Measurements from ENCODE around the gene ISCU. TPM values are rescaled to one million over a fixed set of nuclear protein-coding genes. Genes with fewer than 3 reads are reported as not detected.
A peak's percentile ranks its signal among the peaks of the same experiment; 100 is the strongest.
"Not testable (repeated sequence)": the region's sequence is repeated elsewhere in the genome, so short reads cannot be mapped to it uniquely, and the experiment has no call there.

ISCU gene
- total RNA-seq, 1 donor from 2014 or later, result 484 TPM

GRCh38 chr12:108608616-108609015 lies 46.2 kb downstream of the ISCU start:
- DNase-seq (no peak), ATAC-seq (ENCODE audit: poor library complexity) (no peak)
- intact Hi-C loops (cut with DNase I), result no loop called here

- ATAC-seq (ENCODE audit: poor library complexity) (peak; percentile 87), DNase-seq (peak; percentile 85)
- intact Hi-C loops (cut with DNase I), result no loop called here
Measured at GRCh38 chr12:108609537-108610335, 47.3 kb downstream of the ISCU start.

- ATAC-seq (ENCODE audit: poor library complexity), result no peak
- intact Hi-C loops (cut with DNase I), result no loop called here
- DNase-seq, result no peak
Measured at GRCh38 chr12:108610336-108610815, 48.0 kb downstream of the ISCU start.

- no peak for ATAC-seq (ENCODE audit: poor library complexity)
- intact Hi-C loops (cut with DNase I), result no loop called here
- no peak for DNase-seq
Measured at GRCh38 chr12:108610856-108611605, 48.6 kb downstream of the ISCU start.

- no peak for ATAC-seq (ENCODE audit: poor library complexity)
- no peak for DNase-seq
- intact Hi-C loops (cut with DNase I), result no loop called here
Measured at GRCh38 chr12:108611884-108612415, 49.6 kb downstream of the ISCU start.

- no peak for DNase-seq
- intact Hi-C loops (cut with DNase I), result no loop called here
- ATAC-seq (ENCODE audit: poor library complexity), result no peak
Measured at GRCh38 chr12:108612788-108613282, 50.4 kb downstream of the ISCU start.

GRCh38 chr12:108613548-108613947 lies 51.2 kb downstream of the ISCU start:
- intact Hi-C loops (cut with DNase I), result no loop called here
- ATAC-seq (ENCODE audit: poor library complexity) (no peak), DNase-seq (no peak)

GRCh38 chr12:108614041-108614440 lies 51.6 kb downstream of the ISCU start:
- DNase-seq (no peak), ATAC-seq (ENCODE audit: poor library complexity) (no peak)
- intact Hi-C loops (cut with DNase I), result no loop called here

GRCh38 chr12:108614639-108615038 lies 52.2 kb downstream of the ISCU start:
- no peak for ATAC-seq (ENCODE audit: poor library complexity)
- no peak for DNase-seq
- intact Hi-C loops (cut with DNase I), result no loop called here

- ATAC-seq (ENCODE audit: poor library complexity) (no peak), DNase-seq (no peak)
- intact Hi-C loops (cut with DNase I), result no loop called here
Measured at GRCh38 chr12:108615918-108616317, 53.5 kb downstream of the ISCU start.

GRCh38 chr12:108616359-108616758 lies 54.0 kb downstream of the ISCU start:
- intact Hi-C loops (cut with DNase I), result no loop called here
- ATAC-seq (ENCODE audit: poor library complexity) (no peak), DNase-seq (no peak)

- peak; percentile 61 for DNase-seq
Measured at GRCh38 chr12:108616941-108617858, 54.8 kb downstream of the ISCU start.

GRCh38 chr12:108618079-108618952 lies 55.9 kb downstream of the ISCU start:
- intact Hi-C loops (cut with DNase I), result loop anchor here (2.0 kb wide), 1 partner anchor 54 kb away; no protein-coding TSS in a partner anchor
- DNase-seq, result peak; percentile 88
- ATAC-seq (ENCODE audit: poor library complexity), result peak; percentile 91

More at GRCh38 chr12:108616941-108617858, 54.8 kb downstream of the ISCU start:
- ATAC-seq (ENCODE audit: poor library complexity), result peak; percentile 36
- intact Hi-C loops (cut with DNase I), result no loop called here

- ATAC-seq (ENCODE audit: poor library complexity); DNase-seq: not testable (repeated sequence)
- intact Hi-C loops (cut with DNase I), result loop anchor here (2.0 kb wide), 1 partner anchor 54 kb away; no protein-coding TSS in a partner anchor
Measured at GRCh38 chr12:108618953-108619274, 56.5 kb downstream of the ISCU start.

Data from Right ventricle myocardium superior (tissue), 1 donor.